Left forelimb (tissue), 1 donor: ENCODE data around the gene RHOB.
A peak's percentile ranks its signal among the peaks of the same experiment; 100 is the strongest.
"Not testable (repeated sequence)": the region's sequence is repeated elsewhere in the genome, so short reads cannot be mapped to it uniquely, and the experiment has no call there.

Experiments used
- DNase-seq: peaks from one replicate; pipeline ENCODE4 v3.0.0-alpha.2; 2018; ENCODE audit warnings: low spot score

The RHOB gene

GRCh38 chr2:20422402-20423271, 24.2 kb upstream of the RHOB start:
- DNase-seq = peak; percentile 72

GRCh38 chr2:20423359-20423758, 23.5 kb upstream of the RHOB start:
- peak; percentile 23 for DNase-seq

GRCh38 chr2:20423847-20424246, 23.0 kb upstream of the RHOB start:
- DNase-seq = no peak

DNA sequence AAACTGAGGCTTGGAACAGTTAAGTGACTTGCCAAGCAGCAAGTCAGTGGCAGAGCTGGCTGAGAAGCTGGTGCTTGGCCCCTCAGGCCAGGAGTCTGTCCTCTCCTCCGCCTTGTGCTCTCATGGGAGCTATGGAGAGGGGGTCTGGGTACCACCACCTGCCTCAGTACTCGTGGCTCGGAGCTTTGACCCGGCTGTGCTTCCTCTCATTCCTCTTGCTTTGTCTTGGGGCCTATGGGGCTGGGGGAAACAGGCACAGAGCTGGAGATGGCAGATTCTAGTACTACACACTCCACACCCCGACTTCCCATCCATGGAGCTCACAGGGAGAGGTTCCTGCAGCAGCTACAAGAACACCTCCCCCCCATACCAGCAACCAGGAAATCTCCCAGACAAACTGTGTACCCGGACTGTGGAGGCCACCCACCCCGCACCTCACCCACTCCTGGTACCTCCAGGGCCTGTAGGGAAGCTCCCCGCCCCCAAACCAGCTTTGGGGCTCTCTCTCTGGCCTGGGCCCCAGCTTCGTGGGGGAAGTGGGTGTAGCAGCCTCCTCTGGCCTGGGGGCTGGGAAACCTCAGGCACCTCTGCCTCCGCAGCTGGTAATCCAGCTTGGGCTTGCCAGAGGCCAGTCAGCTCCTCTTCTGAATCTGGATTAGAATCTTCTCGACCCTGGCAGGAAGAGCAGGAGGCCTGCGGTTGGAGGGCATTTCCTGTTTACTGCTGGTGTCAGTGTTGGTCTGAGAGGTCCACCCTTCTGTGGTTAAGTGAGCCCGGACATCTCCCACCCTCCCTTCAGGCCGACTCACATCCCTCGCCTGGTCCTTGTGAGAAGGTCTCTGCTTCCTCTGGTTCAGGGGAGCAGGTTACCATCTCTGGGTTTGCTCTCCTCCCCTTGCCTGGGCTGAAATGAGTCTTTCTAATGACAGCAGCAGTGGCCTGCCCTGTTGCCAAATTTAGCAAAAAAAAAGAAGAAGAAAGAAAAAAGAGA, 22.3 kb upstream of the RHOB start:
- DNase-seq = peak; percentile 59

- DNase-seq = peak; percentile 11
These were observed 21.4 kb upstream of the RHOB start for GRCh38 chr2:20425371-20425881.

DNA sequence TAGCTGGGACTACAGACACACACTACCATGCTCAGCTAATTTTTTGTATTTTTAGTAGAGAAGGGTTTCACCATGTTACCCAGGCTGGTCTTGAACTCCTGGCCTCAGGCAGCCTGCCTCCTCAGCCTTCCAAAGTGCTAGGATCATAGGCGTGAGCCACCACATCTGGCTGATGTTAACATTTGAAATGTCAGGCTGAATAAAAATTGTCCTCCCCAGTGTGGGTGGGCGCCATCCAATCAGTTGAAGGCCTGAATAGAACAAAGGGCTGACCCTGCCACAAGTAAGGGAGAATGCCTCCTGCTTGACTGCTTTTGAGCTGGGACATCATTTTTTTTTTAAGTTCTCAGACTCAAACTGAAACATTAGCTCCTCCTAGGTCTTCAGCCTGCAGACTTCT, 21.0 kb upstream of the RHOB start:
- DNase-seq = peak; percentile 18

DNA sequence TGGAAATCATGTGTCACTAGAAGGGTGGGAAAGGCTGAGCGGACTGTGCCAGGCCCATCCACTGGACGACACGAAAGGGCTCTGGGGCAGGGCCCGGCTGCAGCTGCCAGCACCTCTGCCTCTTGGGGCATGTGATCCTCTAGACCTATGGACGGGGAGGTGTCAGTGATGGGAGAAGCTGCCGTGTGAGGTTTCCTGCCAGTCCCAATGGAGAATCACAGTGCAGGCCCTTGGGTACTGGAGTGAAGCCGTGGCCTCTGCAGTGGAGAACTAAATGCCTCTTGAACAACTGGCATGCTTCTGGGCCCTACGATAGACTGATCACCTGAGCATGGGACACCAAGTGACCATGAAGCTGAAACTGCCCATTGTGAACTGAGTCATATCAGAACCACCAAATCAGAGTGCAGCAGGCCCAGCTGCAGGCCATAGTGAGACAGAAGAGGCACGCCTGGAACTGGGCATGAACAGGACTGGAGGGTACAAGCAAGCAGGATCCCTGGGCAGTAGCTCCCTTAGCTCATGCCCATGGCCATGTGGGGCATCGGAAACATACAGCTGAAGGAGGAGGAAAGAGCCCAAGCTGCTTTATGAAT, 18.8 kb upstream of the RHOB start:
- peak; percentile 54 for DNase-seq

- DNase-seq = peak; percentile 40
These were observed 18.0 kb upstream of the RHOB start for GRCh38 chr2:20428717-20429490.

DNA sequence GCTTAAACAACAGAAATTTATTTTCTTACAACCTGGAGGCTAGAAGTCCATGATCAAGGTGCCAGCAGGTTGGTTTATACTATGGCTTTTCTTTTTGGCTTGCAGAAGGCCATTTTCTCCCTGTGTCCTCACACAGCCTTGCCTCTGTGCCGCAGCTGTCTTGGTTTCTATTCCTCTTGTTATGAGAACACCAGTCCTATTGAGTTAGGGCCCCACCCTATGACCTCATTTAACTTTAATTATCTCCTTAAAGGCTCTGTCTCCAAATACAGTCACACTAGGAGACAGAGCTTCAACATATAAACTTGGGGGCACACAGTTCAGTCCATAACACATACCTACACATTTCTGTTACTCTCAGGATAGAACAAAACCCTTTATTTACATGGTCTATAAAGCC, 17.3 kb upstream of the RHOB start:
- DNase-seq = peak; percentile 42

GRCh38 chr2:20430035-20430434, 16.8 kb upstream of the RHOB start:
- peak; percentile 40 for DNase-seq

GRCh38 chr2:20430461-20431300, 16.2 kb upstream of the RHOB start:
- peak; percentile 28 for DNase-seq

GRCh38 chr2:20431301-20431698, 15.6 kb upstream of the RHOB start:
- no peak for DNase-seq

- DNase-seq = peak; percentile 17
These were observed 15.1 kb upstream of the RHOB start for GRCh38 chr2:20431772-20432171.

- DNase-seq = peak; percentile 8
These were observed 14.2 kb upstream of the RHOB start for GRCh38 chr2:20432714-20433113.

DNA sequence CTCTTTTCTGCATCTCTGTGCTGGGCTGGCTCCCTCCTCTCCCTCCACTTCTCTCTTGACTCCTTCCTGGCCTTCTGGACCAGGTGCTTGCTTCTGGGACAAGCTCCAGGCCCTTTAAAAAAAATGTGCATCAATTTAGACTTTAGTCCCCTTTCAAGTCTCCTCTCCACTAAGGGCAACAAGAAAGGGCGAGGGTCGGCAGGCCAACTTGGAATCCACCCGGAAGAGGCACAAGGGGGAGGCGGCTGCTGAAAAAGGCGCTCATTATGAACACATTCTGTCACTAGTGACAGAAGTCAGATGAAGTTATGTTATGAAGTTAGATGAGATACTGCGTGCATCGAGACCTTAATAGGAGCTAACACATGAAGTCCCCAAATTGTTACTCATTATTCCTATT, 13.6 kb upstream of the RHOB start:
- peak; percentile 33 for DNase-seq

- DNase-seq = peak; percentile 34
These were observed 12.8 kb upstream of the RHOB start for GRCh38 chr2:20433946-20434553.

DNA sequence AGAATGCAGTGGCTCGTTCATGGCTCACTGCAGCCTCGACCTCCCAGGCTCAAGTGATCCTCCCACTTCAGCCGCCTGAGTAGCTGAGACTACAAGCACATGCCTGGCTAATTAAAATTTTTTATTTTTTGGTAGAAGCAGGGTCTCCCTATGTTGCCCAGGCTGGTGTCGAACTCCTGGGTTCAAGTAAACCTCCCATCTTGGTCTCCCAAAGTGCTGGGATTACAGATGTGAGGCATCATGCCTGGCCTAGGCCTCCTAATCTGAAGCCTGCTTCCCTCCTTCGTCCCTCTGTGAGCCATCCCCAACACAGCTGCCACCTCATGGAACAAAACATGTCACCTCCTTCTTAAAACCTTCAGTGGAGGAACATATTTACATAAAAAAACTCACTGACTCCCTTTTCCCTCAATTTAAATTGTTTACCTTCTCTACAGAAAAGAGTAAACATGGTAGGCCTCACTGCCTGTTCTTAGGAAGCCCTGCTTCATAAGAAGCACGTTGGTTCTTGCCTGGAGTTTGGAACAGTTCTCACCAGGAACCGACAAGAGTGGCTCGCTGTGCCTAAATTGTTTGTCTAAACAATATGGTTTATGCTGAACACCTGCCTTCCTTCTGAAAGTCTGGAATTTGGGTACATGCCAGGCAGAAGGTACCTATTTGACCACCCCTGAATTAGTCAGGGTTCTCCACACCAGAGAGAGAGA, 12.1 kb upstream of the RHOB start:
- no peak for DNase-seq

DNA sequence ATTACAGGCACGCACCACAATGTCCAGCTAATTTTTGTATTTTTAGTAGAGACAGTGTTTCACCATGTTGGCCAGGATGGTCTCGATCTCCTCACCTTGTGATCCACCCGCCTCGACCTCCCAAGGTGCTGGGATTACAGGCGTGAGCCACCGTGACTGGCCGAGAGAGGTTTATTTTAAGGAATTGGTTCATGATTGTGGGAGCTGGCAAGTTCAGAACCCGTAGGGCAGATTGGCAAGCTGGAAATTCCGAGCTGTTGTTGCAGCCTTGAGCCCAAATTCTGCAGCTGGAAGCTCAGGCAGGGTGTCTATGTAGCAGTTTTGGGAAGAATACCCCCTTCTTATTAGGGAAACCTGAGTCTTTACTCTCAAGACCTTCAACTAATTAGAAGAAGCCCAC, 11.4 kb upstream of the RHOB start:
- not testable (repeated sequence) for DNase-seq
